Measurements from ENCODE around the gene UNC45B.

DNA sequence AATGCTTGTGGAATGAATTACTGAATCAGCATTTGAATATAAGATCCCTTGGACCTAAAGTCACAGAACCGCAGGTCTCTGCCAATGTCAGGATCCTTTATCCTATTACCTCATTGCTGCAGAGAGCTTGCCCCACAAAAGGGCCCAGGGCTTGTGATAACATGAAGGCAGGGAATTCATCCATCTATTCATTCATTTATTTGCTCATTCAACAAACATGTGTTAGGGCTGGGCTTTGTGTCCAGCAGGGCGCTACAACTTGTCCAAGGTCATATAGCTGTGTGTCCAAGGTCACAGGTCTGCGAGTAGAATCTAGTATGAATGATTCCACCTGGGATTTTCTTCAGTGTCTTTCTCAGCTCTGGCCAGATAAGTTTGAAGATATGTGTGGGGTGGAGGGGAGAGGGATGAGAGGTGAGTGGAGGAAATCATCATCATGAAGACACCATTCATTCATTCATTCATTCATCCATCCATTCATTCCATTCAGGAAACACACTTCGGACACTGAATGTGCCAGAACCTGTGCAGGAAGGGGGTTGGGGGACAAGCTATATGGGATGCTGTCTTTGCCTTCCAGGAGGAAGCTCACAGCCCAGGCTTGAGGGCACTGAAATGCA is 1.3 kb upstream of the UNC45B start:
- TF ChIP-seq ZBTB21 (CRISPR knock-in tag; IDR thresholded peaks at IDR 0.05; ENCODE audit: borderline replicate concordance): no peak
- TF ChIP-seq, protein P1, sequence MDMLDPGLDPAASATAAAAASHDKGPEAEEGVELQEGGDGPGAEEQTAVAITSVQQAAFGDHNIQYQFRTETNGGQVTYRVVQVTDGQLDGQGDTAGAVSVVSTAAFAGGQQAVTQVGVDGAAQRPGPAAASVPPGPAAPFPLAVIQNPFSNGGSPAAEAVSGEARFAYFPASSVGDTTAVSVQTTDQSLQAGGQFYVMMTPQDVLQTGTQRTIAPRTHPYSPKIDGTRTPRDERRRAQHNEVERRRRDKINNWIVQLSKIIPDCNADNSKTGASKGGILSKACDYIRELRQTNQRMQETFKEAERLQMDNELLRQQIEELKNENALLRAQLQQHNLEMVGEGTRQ (CRISPR knock-in tag; IDR thresholded peaks at IDR 0.05): no peak
- TF ChIP-seq, protein P2, sequence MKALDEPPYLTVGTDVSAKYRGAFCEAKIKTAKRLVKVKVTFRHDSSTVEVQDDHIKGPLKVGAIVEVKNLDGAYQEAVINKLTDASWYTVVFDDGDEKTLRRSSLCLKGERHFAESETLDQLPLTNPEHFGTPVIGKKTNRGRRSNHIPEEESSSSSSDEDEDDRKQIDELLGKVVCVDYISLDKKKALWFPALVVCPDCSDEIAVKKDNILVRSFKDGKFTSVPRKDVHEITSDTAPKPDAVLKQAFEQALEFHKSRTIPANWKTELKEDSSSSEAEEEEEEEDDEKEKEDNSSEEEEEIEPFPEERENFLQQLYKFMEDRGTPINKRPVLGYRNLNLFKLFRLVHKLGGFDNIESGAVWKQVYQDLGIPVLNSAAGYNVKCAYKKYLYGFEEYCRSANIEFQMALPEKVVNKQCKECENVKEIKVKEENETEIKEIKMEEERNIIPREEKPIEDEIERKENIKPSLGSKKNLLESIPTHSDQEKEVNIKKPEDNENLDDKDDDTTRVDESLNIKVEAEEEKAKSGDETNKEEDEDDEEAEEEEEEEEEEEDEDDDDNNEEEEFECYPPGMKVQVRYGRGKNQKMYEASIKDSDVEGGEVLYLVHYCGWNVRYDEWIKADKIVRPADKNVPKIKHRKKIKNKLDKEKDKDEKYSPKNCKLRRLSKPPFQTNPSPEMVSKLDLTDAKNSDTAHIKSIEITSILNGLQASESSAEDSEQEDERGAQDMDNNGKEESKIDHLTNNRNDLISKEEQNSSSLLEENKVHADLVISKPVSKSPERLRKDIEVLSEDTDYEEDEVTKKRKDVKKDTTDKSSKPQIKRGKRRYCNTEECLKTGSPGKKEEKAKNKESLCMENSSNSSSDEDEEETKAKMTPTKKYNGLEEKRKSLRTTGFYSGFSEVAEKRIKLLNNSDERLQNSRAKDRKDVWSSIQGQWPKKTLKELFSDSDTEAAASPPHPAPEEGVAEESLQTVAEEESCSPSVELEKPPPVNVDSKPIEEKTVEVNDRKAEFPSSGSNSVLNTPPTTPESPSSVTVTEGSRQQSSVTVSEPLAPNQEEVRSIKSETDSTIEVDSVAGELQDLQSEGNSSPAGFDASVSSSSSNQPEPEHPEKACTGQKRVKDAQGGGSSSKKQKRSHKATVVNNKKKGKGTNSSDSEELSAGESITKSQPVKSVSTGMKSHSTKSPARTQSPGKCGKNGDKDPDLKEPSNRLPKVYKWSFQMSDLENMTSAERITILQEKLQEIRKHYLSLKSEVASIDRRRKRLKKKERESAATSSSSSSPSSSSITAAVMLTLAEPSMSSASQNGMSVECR (CRISPR knock-in tag; IDR thresholded peaks at IDR 0.05; ENCODE audit: borderline replicate concordance): no peak
- no peak for TF ChIP-seq CTCF (IDR thresholded peaks at IDR 0.05)
- TF ChIP-seq, protein P3, sequence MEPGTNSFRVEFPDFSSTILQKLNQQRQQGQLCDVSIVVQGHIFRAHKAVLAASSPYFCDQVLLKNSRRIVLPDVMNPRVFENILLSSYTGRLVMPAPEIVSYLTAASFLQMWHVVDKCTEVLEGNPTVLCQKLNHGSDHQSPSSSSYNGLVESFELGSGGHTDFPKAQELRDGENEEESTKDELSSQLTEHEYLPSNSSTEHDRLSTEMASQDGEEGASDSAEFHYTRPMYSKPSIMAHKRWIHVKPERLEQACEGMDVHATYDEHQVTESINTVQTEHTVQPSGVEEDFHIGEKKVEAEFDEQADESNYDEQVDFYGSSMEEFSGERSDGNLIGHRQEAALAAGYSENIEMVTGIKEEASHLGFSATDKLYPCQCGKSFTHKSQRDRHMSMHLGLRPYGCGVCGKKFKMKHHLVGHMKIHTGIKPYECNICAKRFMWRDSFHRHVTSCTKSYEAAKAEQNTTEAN (CRISPR knock-in tag; IDR thresholded peaks at IDR 0.05): no peak
- TF ChIP-seq, protein P4, sequence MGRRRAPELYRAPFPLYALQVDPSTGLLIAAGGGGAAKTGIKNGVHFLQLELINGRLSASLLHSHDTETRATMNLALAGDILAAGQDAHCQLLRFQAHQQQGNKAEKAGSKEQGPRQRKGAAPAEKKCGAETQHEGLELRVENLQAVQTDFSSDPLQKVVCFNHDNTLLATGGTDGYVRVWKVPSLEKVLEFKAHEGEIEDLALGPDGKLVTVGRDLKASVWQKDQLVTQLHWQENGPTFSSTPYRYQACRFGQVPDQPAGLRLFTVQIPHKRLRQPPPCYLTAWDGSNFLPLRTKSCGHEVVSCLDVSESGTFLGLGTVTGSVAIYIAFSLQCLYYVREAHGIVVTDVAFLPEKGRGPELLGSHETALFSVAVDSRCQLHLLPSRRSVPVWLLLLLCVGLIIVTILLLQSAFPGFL (CRISPR knock-in tag; IDR thresholded peaks at IDR 0.05; ENCODE audit: borderline replicate concordance): no peak
